NCI-H2081 treated with DMSO at 0.1 percent for 48 hours (cell line): ENCODE data around the gene ERFE.

Experiments
- DNase-seq: peaks from one replicate; lab custom pipeline; 2025; lab: John Stamatoyannopoulos, UW

The ERFE gene

DNA sequence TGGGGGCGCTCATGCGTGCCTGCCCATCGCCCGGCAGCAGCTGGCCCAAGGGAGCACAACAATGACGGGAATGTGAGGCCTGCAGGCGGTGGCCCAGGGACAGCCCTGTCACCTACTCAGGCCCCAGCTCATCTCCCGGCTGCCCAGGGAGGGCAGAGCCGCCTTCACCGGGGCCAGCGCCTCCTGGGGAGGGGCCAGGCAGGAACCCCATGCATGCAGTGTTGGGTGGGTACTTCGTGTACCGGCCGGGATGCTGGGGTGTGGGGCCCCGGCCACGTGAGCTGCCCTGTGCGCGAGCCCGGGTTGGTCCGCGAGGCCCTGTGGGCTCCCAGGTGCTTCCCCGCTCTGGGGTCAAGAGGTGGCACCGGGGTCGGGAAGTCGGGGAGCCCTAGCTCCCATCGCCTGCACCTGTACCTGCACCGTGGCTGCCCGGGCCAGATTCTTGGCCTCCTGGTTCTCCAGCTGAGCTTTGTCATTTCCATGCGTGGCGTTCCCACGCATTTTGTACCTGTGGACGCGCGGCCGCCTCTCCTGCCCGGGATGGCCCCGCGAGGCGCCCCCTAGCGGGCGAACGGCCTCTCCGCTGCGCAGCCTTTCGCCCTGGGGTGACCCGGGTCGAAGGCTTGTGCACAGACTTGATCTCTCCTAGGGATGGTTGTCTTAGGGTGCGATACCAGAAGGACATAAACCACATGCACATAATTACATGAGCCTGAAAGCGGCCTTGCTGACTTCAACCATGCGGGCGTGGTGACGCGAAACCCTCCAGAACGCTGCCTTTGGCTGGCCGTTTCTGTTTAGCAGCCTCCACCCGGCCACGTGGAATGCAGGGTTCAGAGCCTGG lies 19.4 kb upstream of the ERFE start:
- DNase-seq, result no peak

GRCh38 chr2:238140040-238140439 lies 18.7 kb upstream of the ERFE start:
- no peak for DNase-seq

DNA sequence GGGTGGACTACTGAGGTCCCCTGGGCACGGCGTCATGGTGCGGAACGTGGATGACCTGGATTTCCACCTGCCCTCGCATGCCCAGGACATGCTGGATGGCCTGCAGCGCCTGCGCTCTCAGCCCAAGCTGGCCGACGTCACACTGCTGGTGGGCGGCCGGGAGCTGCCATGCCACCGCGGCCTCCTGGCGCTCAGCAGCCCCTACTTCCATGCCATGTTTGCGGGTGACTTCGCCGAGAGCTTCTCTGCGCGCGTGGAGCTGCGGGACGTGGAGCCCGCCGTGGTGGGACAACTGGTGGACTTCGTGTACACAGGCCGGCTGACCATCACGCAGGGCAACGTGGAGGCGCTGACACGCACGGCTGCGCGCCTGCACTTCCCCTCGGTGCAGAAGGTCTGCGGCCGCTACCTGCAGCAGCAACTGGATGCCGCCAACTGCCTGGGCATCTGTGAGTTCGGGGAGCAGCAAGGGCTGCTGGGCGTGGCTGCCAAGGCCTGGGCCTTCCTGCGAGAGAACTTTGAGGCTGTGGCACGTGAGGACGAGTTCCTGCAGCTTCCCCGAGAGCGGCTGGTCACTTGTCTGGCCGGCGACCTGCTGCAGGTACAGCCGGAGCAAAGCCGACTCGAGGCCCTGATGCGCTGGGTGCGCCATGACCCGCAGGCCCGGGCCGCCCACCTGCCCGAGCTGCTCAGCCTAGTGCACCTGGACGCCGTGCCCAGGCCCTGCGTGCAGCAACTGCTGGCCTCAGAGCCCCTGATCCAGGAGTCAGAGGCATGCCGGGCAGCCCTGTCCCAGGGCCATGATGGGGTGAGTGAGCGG lies 17.8 kb upstream of the ERFE start:
- no peak for DNase-seq

- DNase-seq, result no peak
Measured at GRCh38 chr2:238141541-238142318, 17.0 kb upstream of the ERFE start.

DNA sequence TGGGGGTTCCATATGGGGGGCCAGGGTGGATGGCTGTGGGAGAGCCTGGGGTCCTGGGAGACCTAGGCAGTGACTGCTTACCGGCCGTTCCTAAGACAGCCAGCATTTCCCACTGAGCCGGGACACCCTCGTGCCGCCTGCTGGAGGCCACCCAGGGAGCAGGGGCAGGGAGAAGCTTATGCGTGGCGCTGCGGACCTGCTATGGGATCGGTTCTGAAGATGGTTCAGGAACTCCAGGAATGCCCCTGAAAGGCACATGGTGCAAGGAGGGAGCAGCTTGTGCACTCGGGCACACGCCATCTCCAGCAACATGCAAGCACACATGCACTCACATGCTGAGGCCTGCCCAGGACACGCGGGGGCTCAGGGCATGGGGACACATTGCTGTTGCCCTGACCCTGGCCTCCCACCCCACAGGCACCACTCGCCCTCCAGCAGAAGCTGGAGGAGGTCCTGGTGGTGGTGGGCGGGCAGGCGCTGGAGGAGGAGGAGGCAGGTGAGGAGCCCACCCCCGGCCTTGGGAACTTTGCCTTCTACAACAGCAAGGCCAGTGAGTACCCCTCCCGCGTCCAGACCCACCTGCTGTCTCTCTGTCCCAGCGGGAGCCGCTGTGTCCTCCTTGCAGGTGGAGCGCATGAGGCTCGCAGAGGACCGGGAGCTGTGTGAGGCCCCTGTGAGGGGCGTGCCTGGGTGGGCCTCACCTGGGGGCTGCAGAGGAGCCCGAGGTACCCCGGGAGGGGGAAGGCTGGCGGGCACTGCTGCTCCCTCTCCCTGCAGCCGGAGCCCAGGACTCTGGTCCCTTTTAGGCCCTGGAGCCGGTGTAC lies 16.2 kb upstream of the ERFE start:
- no peak for DNase-seq

DNA sequence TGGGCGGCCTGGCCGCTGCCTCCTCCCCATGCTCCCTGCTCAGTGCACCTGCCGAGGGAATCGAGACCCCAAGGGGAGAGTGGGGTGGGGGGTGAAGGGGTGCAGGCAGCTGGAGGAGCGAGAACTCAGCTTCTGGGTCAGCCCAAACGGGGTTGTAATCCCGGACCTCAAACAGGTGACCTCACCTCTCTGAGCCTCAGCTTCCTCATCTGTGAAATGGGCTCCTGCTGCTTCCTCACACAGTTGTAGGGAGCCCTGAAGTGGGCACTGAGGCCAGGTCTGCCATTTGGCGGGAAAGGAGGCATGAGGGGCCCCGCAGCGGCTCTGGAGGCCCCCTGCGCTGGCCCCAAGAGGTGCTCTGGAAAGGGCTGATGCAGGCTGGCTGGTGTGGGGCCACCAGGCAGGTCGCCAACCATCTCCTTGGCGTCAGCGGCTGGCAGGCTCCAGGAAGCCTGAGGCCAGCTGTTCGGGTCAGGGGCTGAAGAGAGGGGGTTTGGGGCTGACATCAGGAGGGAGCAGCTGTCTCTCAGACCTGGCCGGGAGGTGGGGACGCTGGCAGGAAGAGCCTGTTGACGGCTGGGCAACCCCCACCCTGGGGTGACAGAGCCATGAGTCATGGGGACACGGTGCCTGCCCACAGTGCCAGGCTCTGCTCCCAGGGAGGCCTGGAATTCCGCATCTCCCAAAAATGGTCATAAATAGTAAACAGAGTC lies 15.4 kb upstream of the ERFE start:
- no peak for DNase-seq

DNA sequence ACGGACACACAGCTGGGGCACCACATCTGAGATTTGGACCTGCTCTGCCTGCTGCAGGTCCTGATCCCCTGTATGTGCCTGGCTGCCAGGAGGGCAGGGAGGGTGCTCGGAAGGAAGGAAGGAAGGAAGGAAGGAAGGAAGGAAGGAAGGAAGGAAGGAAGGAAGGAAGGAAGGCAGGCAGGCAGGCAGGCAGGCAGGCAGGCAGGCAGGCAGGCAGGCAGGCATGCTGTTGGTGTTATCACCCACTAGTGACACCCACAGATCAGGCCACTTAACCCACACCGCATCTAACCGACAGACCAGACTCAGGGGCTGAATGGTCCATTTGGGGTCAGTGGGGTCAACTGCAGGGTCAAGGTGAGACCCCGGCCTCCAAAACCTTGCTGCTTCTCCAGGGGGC lies 14.5 kb upstream of the ERFE start:
- DNase-seq, result no peak

GRCh38 chr2:238145046-238145445 lies 13.7 kb upstream of the ERFE start:
- DNase-seq, result no peak

DNA sequence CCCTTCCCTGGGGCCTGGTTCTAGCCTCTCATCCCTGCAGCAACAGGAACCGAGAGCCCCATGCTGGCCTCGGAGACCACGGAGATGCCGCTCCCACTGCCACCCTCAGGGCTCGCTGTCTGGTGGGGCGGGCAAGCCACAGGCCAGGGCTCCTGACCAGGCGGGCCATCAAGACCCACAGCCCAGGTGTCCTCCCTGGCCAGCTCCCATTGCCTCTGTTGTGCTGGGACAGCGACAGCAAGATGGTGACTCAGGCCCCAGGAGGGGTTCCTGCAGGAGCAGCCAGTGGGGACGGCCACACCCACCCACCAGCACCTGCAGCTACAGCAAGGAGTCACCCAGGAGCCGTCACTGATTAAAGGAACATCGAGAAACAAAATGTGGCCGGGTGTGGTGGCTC lies 12.9 kb upstream of the ERFE start:
- no peak for DNase-seq

DNA sequence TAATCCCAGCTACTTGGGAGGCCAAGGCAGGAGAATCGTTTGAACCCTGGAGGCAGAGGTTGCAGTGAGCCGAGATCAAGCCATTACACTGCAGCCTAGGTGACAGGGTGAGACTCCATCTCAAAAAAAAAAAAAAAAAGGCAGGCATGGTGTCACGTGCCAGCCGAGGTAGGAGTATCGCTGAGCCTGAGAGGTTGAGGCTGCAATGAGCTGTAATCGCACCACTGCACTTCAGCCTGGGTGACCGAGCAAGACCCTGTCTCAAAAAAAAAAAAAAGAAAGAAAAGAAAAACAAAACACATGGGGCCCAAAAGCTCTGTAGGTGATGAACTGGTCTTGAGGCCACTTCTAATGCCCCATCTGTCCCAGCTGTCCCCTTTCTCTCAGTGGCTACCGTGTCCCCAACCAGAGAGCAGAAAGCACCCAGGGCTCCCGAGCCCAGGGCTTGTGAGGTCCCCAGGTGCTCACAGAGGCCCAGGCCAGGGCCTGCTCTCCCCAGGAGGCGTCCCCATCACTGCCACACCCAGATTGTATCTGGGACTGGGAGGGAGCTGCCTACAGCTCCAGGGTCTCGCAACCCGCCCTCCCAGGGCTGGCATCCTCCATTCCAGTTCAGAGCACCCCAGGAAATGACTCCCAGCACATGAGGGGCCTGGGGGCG lies 11.8 kb upstream of the ERFE start:
- no peak for DNase-seq

DNA sequence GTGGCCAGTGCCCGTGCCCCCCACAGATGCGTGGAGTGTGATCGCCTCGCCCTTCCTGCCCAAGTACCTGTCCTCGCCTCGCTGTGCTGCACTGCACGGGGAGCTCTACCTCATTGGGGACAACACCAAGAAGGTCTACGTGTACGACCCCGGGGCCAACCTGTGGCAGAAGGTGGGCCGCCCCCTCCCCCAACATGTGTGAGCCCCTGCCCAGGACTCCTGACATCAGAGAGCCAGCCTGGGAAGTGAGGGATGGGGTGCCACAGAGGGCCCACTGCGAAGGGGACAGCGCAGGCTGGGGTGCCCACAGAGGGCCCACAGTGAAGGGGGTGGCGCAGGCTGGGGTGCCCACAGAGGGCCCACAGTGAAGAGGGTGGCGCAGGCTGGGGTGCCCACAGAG lies 9.8 kb upstream of the ERFE start:
- no peak for DNase-seq

GRCh38 chr2:238149841-238150572 lies 8.8 kb upstream of the ERFE start:
- DNase-seq, result no peak

DNA sequence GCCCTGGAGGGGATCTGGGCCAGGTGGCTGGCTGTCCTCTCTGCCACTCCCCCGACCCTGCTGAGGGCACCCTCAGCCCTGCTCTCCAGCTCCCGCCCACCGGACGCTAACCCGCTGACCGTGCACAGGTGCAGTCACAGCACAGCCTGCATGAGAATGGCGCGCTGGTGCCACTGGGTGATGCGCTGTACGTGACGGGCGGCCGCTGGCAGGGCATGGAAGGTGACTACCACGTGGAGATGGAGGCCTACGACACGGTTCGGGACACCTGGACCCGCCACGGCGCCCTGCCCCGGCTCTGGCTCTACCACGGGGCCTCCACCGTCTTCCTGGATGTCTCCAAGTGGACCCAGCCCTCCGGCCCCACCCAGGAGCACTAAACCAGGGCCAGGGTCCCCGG lies 8.1 kb upstream of the ERFE start:
- DNase-seq, result no peak

- no peak for DNase-seq
Measured at GRCh38 chr2:238151205-238151604, 7.6 kb upstream of the ERFE start.

DNA sequence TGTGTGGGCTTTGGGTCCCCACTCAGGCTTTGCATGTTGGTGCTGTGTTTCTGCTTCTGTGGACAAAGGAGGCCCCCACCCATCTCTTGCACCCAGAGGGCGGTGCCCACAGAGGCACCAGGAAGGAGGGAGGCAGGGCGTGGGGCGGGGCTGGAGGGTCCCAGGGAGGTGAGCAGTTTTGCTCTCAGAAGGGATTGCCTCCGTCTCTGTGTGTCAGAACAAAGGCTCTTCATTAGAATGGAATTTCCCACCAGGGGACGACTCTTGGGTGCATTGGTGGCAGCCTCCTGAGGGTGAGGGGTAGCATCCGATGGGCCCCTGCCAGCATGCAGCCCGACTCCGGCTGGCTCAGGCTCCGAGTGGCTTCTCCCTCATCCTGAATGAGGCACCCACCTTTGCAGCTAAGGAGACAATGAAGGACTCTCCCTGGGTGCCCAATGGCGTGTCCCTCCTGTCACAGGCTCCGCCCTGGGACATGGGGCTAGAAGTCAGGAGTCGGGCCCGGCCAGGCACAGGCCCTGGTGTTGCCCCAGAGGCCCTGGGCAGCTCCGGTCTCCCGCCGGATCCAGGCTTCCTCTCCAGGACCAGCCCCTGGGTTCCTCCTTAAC lies 7.0 kb upstream of the ERFE start:
- no peak for DNase-seq

- no peak for DNase-seq
Measured at GRCh38 chr2:238152771-238153688, 5.7 kb upstream of the ERFE start.

DNA sequence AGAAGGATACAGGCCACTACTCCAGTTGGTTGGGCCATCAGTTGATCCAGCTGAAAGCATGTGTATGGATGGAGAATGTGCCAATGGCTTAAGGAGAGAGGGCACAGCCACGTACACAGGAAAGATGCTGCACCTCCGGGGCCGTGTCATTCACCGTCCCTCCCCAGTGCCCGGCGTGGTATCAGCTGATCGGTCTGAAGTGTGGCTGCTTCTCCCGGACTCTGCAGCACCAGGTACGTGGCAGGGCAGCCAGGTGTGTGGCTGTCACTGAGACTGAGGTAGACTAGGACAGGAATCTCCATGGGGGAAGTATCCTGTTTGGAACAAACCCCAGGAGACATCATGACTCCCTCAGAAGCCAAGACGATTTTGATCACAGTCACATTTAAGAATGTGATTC lies 4.2 kb upstream of the ERFE start:
- no peak for DNase-seq

- DNase-seq, result no peak
Measured at GRCh38 chr2:238155051-238155760, 3.6 kb upstream of the ERFE start.
